GM11168 (cell line): ENCODE data around the gene DPH1.
"Not testable (repeated sequence)": the region's sequence is repeated elsewhere in the genome, so short reads cannot be mapped to it uniquely, and the experiment has no call there.

Source experiments
- in situ Hi-C: fragments of 300-500 bp; cut with MboI; formaldehyde crosslinking; loops from one replicate; pipeline ENCODE4 v1.12.0; 2022; ENCODE audit warnings: low sequenced_read_pairs; ENCODE audit not compliant: unreplicated experiment

The DPH1 gene

GRCh38 chr17:2029911-2030778, at the start of gene DPH1:
DPH1 (plus strand) TSS chr17:2030153; CDS start chr17:2030170, 17 bp downstream.
- in situ Hi-C loops, result no loop called here

- in situ Hi-C loops, result no loop called here
Observed at GRCh38 chr17:1980665-1981250, 49.2 kb upstream of the DPH1 start.

DNA sequence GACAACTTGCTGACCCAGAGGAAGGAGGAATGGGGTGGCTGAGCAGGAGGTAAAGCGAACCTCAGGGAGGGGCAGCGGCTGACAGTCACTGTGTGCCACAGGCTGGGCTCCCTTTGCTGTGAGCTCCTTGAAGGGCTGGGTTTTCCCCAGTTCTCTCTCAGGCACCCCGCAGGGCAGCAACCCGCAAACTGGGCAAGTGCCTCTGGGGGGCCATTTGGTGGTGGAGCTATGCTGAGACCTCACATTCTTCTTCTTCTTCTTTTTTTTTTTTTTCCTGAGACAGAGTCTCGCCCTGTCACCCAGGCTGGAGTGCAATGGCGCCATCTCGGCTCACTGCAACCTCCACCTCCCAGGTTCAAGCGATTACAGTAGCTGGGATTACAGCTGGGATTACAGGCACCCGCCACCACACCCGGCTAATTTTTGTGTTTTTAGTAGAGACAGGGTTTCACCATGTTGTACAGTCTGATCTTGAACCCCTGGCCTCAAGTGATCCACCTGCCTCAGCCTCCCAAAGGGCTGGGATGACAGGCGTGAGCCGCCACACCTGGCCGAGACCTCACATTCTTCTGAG, 47.1 kb upstream of the DPH1 start:
- in situ Hi-C loops, result not testable (repeated sequence)

GRCh38 chr17:1985093-1985492, 44.9 kb upstream of the DPH1 start:
- in situ Hi-C loops, result no loop called here

DNA sequence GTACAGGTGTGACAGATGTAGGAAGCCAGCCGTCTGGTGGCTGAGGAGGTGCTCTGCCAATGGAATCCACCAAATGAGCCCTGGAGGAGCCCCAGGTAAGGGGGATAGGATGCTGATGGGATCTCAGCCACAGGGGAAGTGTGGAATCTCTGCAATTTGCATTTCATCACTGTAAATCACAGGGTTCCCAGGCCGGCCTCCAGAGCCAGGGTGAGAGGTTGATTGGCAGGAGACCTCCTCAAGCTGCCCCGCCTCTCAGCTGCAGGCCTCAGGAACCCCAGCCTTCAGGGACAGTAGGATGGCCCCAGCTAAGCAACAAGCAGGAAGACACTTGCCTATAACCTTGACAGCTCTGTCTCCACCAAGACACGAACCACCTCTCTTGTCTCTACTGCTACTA, 44.3 kb upstream of the DPH1 start:
- in situ Hi-C loops, result no loop called here

DNA sequence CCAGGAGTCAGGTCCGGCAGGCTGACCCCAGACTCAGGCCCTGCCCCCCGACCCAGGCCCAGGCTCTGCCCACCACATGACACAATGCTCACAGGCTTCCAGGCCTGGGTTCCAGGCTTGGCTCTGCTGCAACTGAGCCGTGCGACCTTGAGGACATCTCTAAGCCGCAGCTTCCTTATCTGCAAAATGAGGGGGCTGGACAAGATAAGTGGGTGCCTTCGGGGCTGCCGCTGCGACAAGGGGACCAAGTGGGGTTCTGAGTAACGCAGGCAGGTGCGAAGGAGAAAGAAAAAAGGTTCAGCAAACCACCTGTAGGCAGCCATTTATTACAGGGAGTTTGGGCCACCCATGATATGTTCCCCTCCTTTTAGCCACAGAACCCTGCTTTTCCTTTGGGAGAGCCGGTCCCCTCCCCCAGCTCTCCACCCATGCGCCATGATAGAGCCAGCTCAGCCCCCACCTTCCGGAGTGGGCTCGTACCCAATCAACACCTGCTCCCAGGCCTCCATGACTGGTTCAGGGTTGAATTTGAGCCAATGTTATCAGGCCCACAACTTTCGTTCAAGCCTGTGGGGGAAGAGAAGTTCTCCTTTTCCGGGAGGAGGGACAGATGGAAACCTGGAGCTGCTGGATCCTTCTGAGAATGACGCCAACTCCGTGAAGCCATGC, 43.0 kb upstream of the DPH1 start:
- in situ Hi-C loops, result no loop called here

DNA sequence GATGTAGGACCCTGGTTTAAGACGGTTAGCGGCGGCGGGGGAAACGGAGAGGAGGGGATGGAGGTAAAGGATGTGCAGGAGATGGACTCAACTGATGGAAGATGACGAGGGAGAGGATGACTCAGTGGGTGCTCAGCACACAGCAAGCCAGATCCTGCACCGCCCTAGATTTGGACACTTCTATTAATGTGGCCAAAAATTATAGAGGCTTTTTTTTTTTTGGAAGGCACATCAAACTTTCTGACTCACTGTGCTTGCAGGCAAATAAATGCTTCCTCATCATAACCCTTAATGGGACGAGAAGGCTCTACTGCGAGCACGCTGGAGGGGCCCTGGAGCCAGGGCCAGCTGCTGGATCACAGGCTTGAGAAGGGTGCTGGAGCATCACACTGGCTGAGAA, 40.8 kb upstream of the DPH1 start:
- in situ Hi-C loops, result no loop called here

DNA sequence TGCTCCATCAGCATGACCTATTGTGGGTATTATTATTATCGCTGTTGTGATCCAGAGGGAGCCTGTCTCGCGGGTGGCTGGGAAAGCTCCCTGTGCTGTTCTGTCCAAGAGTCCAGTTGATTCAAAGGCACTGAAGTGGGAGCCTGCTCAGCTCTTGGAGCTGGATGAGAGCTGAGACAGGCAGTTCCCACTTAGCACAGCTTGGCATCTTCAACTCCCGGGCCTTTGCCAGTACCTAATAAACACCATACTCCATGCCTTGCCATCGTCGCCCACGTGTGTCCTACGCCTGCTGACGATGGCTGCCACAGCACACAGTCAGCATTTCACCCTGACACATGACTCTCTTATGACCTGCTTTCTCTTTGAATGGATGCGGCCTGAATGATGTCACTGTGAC, 37.4 kb upstream of the DPH1 start:
- in situ Hi-C loops, result no loop called here

DNA sequence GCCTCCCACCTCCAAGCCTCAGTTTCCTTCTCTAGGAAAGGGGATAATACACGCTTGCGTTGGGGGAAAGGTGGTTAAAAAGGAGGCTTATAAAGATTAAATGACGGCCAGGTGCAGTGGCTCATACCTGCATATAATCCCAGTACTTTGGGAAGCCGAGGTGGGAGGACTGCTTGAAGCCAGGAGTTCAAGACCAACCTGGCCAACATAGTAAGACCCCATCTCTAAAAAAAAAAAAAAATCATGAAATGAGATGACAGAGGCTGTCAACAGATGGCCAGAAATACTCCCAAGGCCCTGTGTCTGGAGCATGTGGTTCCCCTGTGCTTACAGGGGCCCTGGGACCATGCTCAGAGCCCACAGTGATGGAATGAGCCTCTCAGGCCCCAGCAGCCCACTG, 35.2 kb upstream of the DPH1 start:
- in situ Hi-C loops, result no loop called here

- in situ Hi-C loops, result no loop called here
Observed at GRCh38 chr17:1995321-1995892, 34.5 kb upstream of the DPH1 start.

DNA sequence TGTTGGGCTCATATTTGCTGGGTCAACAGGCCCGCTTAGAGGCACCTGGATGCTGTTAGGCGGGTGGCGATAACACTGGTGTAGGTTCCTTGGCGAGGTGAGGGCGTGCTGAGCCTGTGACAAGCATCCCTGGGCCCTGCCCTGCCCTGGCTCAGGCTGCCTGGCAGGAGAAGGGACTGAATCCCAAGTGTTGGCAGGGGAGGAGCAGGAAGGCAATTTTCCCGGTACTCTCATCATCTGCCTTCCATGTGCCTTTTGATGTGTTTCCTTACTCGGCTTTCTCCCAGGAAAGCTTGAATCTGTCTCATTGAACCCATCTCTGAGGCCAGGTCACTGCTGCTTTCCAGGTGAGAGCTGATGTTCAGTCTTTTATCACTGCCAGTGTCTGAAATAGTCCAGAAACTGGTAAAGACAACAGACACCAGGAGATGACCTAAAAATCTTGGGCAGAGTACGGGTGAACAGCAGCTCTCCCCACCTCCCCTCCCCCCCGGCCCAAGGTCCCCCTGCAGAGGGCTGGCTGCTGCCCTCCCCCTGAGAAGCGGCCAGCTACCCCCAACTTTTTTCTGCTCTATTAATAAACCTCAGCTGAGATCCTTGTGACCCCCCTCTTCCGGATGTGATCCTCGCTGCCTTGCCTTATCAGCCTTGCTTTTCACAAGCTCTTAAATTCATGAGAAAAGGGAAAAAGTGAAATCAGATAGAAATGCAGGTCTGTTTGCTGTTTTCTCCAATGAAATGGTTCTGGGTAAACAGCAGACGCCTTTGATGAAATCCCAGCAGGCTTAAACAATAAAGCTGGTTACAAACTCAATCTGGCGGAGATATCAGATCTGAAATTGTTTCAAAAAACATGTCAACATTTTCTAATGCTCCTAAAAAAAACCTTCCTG, 33.8 kb upstream of the DPH1 start:
- in situ Hi-C loops, result no loop called here

GRCh38 chr17:1996800-1997288, 33.1 kb upstream of the DPH1 start:
- in situ Hi-C loops, result no loop called here

GRCh38 chr17:1997289-1997926, 32.5 kb upstream of the DPH1 start:
- in situ Hi-C loops, result no loop called here

DNA sequence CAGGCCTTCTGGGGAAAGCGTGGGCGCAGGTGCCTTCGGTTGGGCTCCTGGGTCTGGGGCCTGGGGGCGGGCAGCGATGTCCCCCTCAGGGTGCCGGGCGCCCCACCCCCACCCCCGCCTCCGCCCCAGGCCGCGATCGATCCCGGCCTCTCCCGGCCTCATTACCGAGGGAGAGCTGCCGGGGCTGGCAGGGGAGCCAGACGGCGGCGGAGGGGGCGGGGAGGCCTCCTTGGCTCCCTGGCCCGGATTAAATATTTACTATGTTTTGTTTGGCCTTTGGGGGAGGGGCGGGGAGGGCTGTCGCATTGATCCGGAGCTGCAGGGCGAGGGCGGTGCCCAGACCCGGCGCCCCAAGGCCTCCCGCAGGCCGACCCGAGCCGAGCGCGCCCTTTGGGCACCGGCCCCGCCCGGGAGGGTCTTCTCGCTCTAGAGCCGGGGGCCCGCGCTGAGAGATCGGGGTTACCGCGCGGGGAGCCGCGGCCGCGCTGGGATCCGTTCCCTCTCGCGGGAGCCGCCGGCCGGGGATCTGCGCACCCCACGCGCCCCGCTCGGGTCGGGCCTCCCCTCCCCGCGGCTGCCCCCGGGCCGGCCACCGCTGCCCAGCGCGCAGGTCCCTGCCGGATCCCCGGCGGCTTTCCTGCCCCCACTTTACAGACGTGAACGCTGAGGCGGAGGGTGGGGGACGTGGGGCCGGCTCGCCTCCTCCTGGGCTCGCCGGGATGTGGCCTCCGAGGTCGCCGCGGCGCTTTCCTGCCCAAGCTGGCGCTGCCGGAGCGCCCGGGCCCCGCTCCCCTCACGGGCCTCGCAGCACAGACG, 31.8 kb upstream of the DPH1 start:
- in situ Hi-C loops, result no loop called here

- in situ Hi-C loops, result no loop called here
Observed at GRCh38 chr17:1999557-2000251, 30.2 kb upstream of the DPH1 start.

- in situ Hi-C loops, result no loop called here
Observed at GRCh38 chr17:2002767-2003329, 27.1 kb upstream of the DPH1 start.

GRCh38 chr17:2003525-2003924, 26.4 kb upstream of the DPH1 start:
- in situ Hi-C loops, result no loop called here
